ACC112 (cell line): Measurements from ENCODE around the gene SRPK2.
A peak's percentile ranks its signal among the peaks of the same experiment; 100 is the strongest.
"Not testable (repeated sequence)": the region's sequence is repeated elsewhere in the genome, so short reads cannot be mapped to it uniquely, and the experiment has no call there.

Source experiments
- H2AFZ ChIP-seq: fragments of 200-600 bp; sonication (generic); one replicate; pipeline ENCODE4 v1.6.0; 2017; ENCODE audit warnings: antibody characterized with exemption, low read length; ENCODE audit not compliant: unreplicated experiment
- H3K27ac ChIP-seq: fragments of 200-600 bp; sonication (generic); 2 replicates; pipeline ENCODE4 v1.5.1; 2014; ENCODE audit warnings: low read depth, mild to moderate bottlenecking, antibody characterized with exemption, low read length, moderate library complexity
- H3K27me3 ChIP-seq: fragments of 200-600 bp; sonication (generic); 2 replicates; pipeline ENCODE4 v1.6.1; 2014; ENCODE audit warnings: mild to moderate bottlenecking, antibody characterized with exemption, low read length, moderate library complexity, mixed read lengths; ENCODE audit not compliant: insufficient read depth
- H3K36me3 ChIP-seq: fragments of 200-600 bp; sonication (generic); 2 replicates; pipeline ENCODE4 v1.6.1; 2016; ENCODE audit warnings: mild to moderate bottlenecking, antibody characterized with exemption, low read length, moderate library complexity, mixed read lengths; ENCODE audit not compliant: insufficient read depth
- H3K4me1 ChIP-seq: fragments of 200-600 bp; sonication (generic); one replicate; pipeline ENCODE4 v1.6.1; 2016; ENCODE audit warnings: low read length, mixed read lengths; ENCODE audit not compliant: insufficient read depth, unreplicated experiment, control insufficient read depth
- H3K4me3 ChIP-seq: fragments of 200-600 bp; sonication (generic); 2 replicates; pipeline ENCODE4 v1.5.1; 2014; ENCODE audit warnings: mild to moderate bottlenecking, low read depth, low read length
- H3K79me2 ChIP-seq: fragments of 200-600 bp; sonication (generic); one replicate; pipeline ENCODE4 v1.6.0; 2016; ENCODE audit warnings: low read length; ENCODE audit not compliant: control insufficient read depth, unreplicated experiment, insufficient read depth

SRPK2 gene

GRCh38 chr7:105241198-105241597 is 147.5 kb downstream of the SRPK2 start:
- Histone ChIP-seq H3K27me3 (no peaks in the 10 kb centered on the region), H3K36me3 (no peaks in the 10 kb centered on the region), H2AFZ (no peak overlapping the region), H3K4me3 (no peak overlapping the region), H3K4me1 (no peaks in the 10 kb centered on the region), H3K27ac (no peak overlapping the region), H3K79me2 (peaks cover 72% of the 10 kb centered on the region)

GRCh38 chr7:105238198-105238765 is 150.4 kb downstream of the SRPK2 start:
- no peaks in the 10 kb centered on the region for H3K4me1 ChIP-seq
- no peaks in the 10 kb centered on the region for H3K36me3 ChIP-seq
- no peak overlapping the region for H3K27ac ChIP-seq
- peaks cover 68% of the 10 kb centered on the region for H3K79me2 ChIP-seq
- H2AFZ ChIP-seq = no peak overlapping the region
- no peak overlapping the region for H3K4me3 ChIP-seq
- H3K27me3 ChIP-seq = no peaks in the 10 kb centered on the region

- no peaks in the 10 kb centered on the region for H3K4me1 ChIP-seq
- H3K79me2 ChIP-seq = peaks cover 48% of the 10 kb centered on the region
- no peak overlapping the region for H2AFZ ChIP-seq
- H3K36me3 ChIP-seq = no peaks in the 10 kb centered on the region
- H3K4me3 ChIP-seq = no peak overlapping the region
- no peak overlapping the region for H3K27ac ChIP-seq
- no peaks in the 10 kb centered on the region for H3K27me3 ChIP-seq
These were observed 153.8 kb downstream of the SRPK2 start for GRCh38 chr7:105234886-105235285.

GRCh38 chr7:105232829-105233291 is 155.9 kb downstream of the SRPK2 start:
- H3K27ac ChIP-seq, H3K27me3 ChIP-seq, H2AFZ ChIP-seq, H3K4me1 ChIP-seq, H3K36me3 ChIP-seq, H3K4me3 ChIP-seq: not testable (repeated sequence)
- H3K79me2 ChIP-seq = peaks cover 33% of the 10 kb centered on the region

- Histone ChIP-seq H3K4me1 (peaks cover 4% of the 10 kb centered on the region), H2AFZ (no peak overlapping the region), H3K36me3 (no peaks in the 10 kb centered on the region), H3K27ac (no peak overlapping the region), H3K4me3 (no peak overlapping the region), H3K27me3 (no peaks in the 10 kb centered on the region), H3K79me2 (peaks cover 30% of the 10 kb centered on the region)
These were observed 158.2 kb downstream of the SRPK2 start for GRCh38 chr7:105230486-105230885.

- Histone ChIP-seq H3K36me3 (no peaks in the 10 kb centered on the region), H3K4me3 (no peak overlapping the region), H3K27ac (no peak overlapping the region), H2AFZ (no peak overlapping the region), H3K79me2 (peaks cover 30% of the 10 kb centered on the region), H3K27me3 (no peaks in the 10 kb centered on the region), H3K4me1 (peaks cover 9% of the 10 kb centered on the region)
These were observed 159.1 kb downstream of the SRPK2 start for GRCh38 chr7:105229641-105230040.

GRCh38 chr7:105228555-105228954 is 160.2 kb downstream of the SRPK2 start:
- H3K36me3 ChIP-seq = no peaks in the 10 kb centered on the region
- H3K4me3 ChIP-seq = no peak overlapping the region
- no peaks in the 10 kb centered on the region for H3K27me3 ChIP-seq
- H3K27ac ChIP-seq = no peak overlapping the region
- H3K4me1 ChIP-seq = peaks cover 10% of the 10 kb centered on the region
- H3K79me2 ChIP-seq = peaks cover 29% of the 10 kb centered on the region
- no peak overlapping the region for H2AFZ ChIP-seq

- Histone ChIP-seq H3K4me1 (peaks cover 10% of the 10 kb centered on the region), H3K27ac (no peak overlapping the region), H2AFZ (no peak overlapping the region), H3K79me2 (peaks cover 34% of the 10 kb centered on the region), H3K36me3 (no peaks in the 10 kb centered on the region), H3K4me3 (no peak overlapping the region), H3K27me3 (no peaks in the 10 kb centered on the region)
These were observed 161.3 kb downstream of the SRPK2 start for GRCh38 chr7:105227391-105227790.

- H3K4me3 ChIP-seq = peak overlapping the region; percentile 29
- no peak overlapping the region for H2AFZ ChIP-seq
- no peaks in the 10 kb centered on the region for H3K36me3 ChIP-seq
- H3K79me2 ChIP-seq = peaks cover 52% of the 10 kb centered on the region
- H3K4me1 ChIP-seq = peaks cover 17% of the 10 kb centered on the region
- H3K27me3 ChIP-seq = no peaks in the 10 kb centered on the region
- peak overlapping the region; percentile 70 for H3K27ac ChIP-seq
These were observed 163.7 kb downstream of the SRPK2 start for GRCh38 chr7:105224884-105225651.

- Histone ChIP-seq H3K36me3 (no peaks in the 10 kb centered on the region), H2AFZ (no peak overlapping the region), H3K27ac (no peak overlapping the region), H3K4me3 (no peak overlapping the region), H3K4me1 (peaks cover 36% of the 10 kb centered on the region), H3K27me3 (no peaks in the 10 kb centered on the region), H3K79me2 (peaks cover 59% of the 10 kb centered on the region)
These were observed 165.8 kb downstream of the SRPK2 start for GRCh38 chr7:105222953-105223352.

- Histone ChIP-seq H2AFZ (no peak overlapping the region), H3K36me3 (no peaks in the 10 kb centered on the region), H3K4me3 (no peak overlapping the region), H3K27ac (peak overlapping the region; percentile 96), H3K27me3 (no peaks in the 10 kb centered on the region), H3K4me1 (peaks cover 34% of the 10 kb centered on the region), H3K79me2 (peaks cover 69% of the 10 kb centered on the region)
These were observed 169.0 kb downstream of the SRPK2 start for GRCh38 chr7:105219771-105220160.
